H9 (cell line): ENCODE results near the gene ENPEP. TPM values are rescaled to one million over a fixed set of nuclear protein-coding genes. Genes with fewer than 3 reads are reported as not detected.

Experiments used
- DNase-seq: peaks from one replicate; pipeline ENCODE4 v3.0.0-alpha.2; 2017
- H2AFZ ChIP-seq: one replicate; pipeline ENCODE4 v1.6.1; 2013; ENCODE audit warnings: mild to moderate bottlenecking, low read length, control low read depth, moderate library complexity
- H2AK5ac ChIP-seq: 2 replicates; pipeline ENCODE4 v1.6.1; 2013; ENCODE audit warnings: low read length, control low read depth, mixed read lengths; ENCODE audit not compliant: insufficient read length
- H2BK120ac ChIP-seq: one replicate; pipeline ENCODE4 v1.6.1; 2013; ENCODE audit warnings: low read depth, mild to moderate bottlenecking, low read length, control low read depth, inconsistent platforms; ENCODE audit not compliant: poor library complexity, severe bottlenecking
- H2BK12ac ChIP-seq: 2 replicates; pipeline ENCODE4 v1.6.1; 2013; ENCODE audit warnings: low read length, control low read depth, mixed read lengths, low read depth; ENCODE audit not compliant: insufficient read length
- H2BK15ac ChIP-seq: 2 replicates; pipeline ENCODE4 v1.6.1; 2013; ENCODE audit warnings: low read depth, low read length, control low read depth
- H2BK20ac ChIP-seq: one replicate; pipeline ENCODE4 v1.6.1; 2013; ENCODE audit warnings: low read depth, mild to moderate bottlenecking, low read length, control low read depth, inconsistent platforms; ENCODE audit not compliant: poor library complexity, severe bottlenecking
- H2BK5ac ChIP-seq: 2 replicates; pipeline ENCODE4 v1.6.1; 2013; ENCODE audit warnings: low read length, control low read depth, mixed read lengths; ENCODE audit not compliant: insufficient read length
- H3K14ac ChIP-seq: 2 replicates; pipeline ENCODE4 v1.6.1; 2013; ENCODE audit warnings: low read length, control low read depth; ENCODE audit not compliant: insufficient read depth
- H3K18ac ChIP-seq: 2 replicates; pipeline ENCODE4 v1.6.1; 2013; ENCODE audit warnings: low read depth, mild to moderate bottlenecking, mixed read lengths, low read length, control low read depth; ENCODE audit not compliant: insufficient read length
- H3K23ac ChIP-seq: 2 replicates; pipeline ENCODE4 v1.6.1; 2013; ENCODE audit warnings: low read length, control low read depth, mixed read lengths, low read depth; ENCODE audit not compliant: insufficient read length
- H3K23me2 ChIP-seq: 2 replicates; pipeline ENCODE4 v1.6.1; 2013; ENCODE audit warnings: low read depth, mild to moderate bottlenecking, mixed read lengths, low read length, control low read depth; ENCODE audit not compliant: insufficient read length, poor library complexity, severe bottlenecking
- H3K27ac ChIP-seq: 2 replicates; pipeline ENCODE4 v1.5.1; 2013; ENCODE audit warnings: low read length, control low read depth, mixed read lengths, low read depth; ENCODE audit not compliant: insufficient read length
- H3K27me3 ChIP-seq: 2 replicates; pipeline ENCODE4 v1.6.1; 2013; ENCODE audit warnings: low read length, control low read depth, inconsistent platforms; ENCODE audit not compliant: insufficient read depth
- H3K4ac ChIP-seq: 2 replicates; pipeline ENCODE4 v1.6.1; 2013; ENCODE audit warnings: low read depth, mild to moderate bottlenecking, control low read depth, inconsistent platforms, low read length, moderate library complexity
- H3K4me1 ChIP-seq: 2 replicates; pipeline ENCODE4 v1.6.1; 2013; ENCODE audit warnings: low read length, control low read depth, inconsistent platforms; ENCODE audit not compliant: insufficient read depth
- H3K4me2 ChIP-seq: 2 replicates; pipeline ENCODE4 v1.6.1; 2013; ENCODE audit warnings: low read length, control low read depth, mixed read lengths; ENCODE audit not compliant: insufficient read length, insufficient read depth
- H3K56ac ChIP-seq: 2 replicates; pipeline ENCODE4 v1.6.1; 2013; ENCODE audit warnings: low read depth, mild to moderate bottlenecking, mixed read lengths, low read length, control low read depth; ENCODE audit not compliant: insufficient read length
- H3K79me1 ChIP-seq: 2 replicates; pipeline ENCODE4 v1.6.1; 2013; ENCODE audit warnings: low read depth, mild to moderate bottlenecking, moderate library complexity, low read length, control low read depth, inconsistent platforms; ENCODE audit not compliant: insufficient read depth, poor library complexity, severe bottlenecking
- H3K79me2 ChIP-seq: 2 replicates; pipeline ENCODE4 v1.6.1; 2013; ENCODE audit warnings: low read length, control low read depth, inconsistent platforms; ENCODE audit not compliant: insufficient read depth
- H3K9ac ChIP-seq: 2 replicates; pipeline ENCODE4 v1.6.1; 2013; ENCODE audit warnings: low read length, control low read depth, mixed read lengths; ENCODE audit not compliant: insufficient read length; ENCODE audit errors: extremely low read depth
- H3K9me3 ChIP-seq: one replicate; pipeline ENCODE4 v1.6.1; 2013; ENCODE audit warnings: low read depth, low read length, inconsistent platforms; ENCODE audit not compliant: control insufficient read depth
- H3T11ph ChIP-seq: one replicate; pipeline ENCODE4 v1.6.1; 2013; ENCODE audit warnings: mild to moderate bottlenecking, low read length, control low read depth, inconsistent platforms
- H4K20me1 ChIP-seq: one replicate; pipeline ENCODE4 v1.6.1; 2013; ENCODE audit not compliant: control insufficient read depth, insufficient read length, insufficient read depth
- H4K5ac ChIP-seq: 2 replicates; pipeline ENCODE4 v1.6.1; 2013; ENCODE audit warnings: low read depth, mild to moderate bottlenecking, mixed read lengths, low read length, control low read depth; ENCODE audit not compliant: insufficient read length
- H4K8ac ChIP-seq: replicated peaks from 2 replicates; pipeline ENCODE4 v1.6.1; 2013; ENCODE audit warnings: low read length, control low read depth, mixed read lengths, low read depth; ENCODE audit not compliant: insufficient read length
- H4K91ac ChIP-seq: 2 replicates; pipeline ENCODE4 v1.6.1; 2013; ENCODE audit warnings: low read depth, mild to moderate bottlenecking, moderate library complexity, mixed read lengths, low read length, control low read depth; ENCODE audit not compliant: insufficient read length
- H3K27ac Mint-ChIP-seq, 3 experiments: 2 replicates in 2 of 3; 3 replicates in 1 of 3; pipeline ENCODE4 v1.8.0; 2020 to 2021; ENCODE audit warnings: mixed read lengths in 3 of 3, mild to moderate bottlenecking in 1 of 3, moderate library complexity in 1 of 3
- H3K27me3 Mint-ChIP-seq: 2 replicates; pipeline ENCODE4 v1.8.0; 2021; ENCODE audit warnings: low read depth, mild to moderate bottlenecking, moderate library complexity, mixed read lengths
- H3K36me3 Mint-ChIP-seq, 3 experiments: 2 replicates in 2 of 3; 3 replicates in 1 of 3; pipeline ENCODE4 v1.8.0; 2020 to 2021; ENCODE audit warnings: low read depth in 3 of 3, mixed read lengths in 3 of 3; ENCODE audit not compliant: insufficient read depth in 1 of 3
- H3K4me1 Mint-ChIP-seq, 2 experiments: 2 replicates each; pipeline ENCODE4 v1.8.0; 2020; ENCODE audit warnings: mixed read lengths in 2 of 2
- H3K4me3 Mint-ChIP-seq, 2 experiments: 2 replicates in 1 of 2; 3 replicates in 1 of 2; pipeline ENCODE4 v1.8.0; 2020 to 2021; ENCODE audit warnings: mild to moderate bottlenecking in 2 of 2, mixed read lengths in 2 of 2, moderate library complexity in 1 of 2
- H3K9me3 Mint-ChIP-seq, 2 experiments: 2 replicates in 1 of 2; 3 replicates in 1 of 2; pipeline ENCODE4 v1.8.0; 2020; ENCODE audit warnings: mild to moderate bottlenecking in 2 of 2, mixed read lengths in 2 of 2, moderate library complexity in 1 of 2
- CTCF ChIP-seq: fragments of 200-600 bp; sonication (generic); conservative IDR thresholded peaks from 3 replicates; pipeline ENCODE4 v1.8.0; 2021; ENCODE audit warnings: antibody characterized with exemption, mild to moderate bottlenecking
- WGBS: extraction: QIAGEN DNeasy Blood & Tissue Kit; methylation state at CpG from one replicate; pipeline ENCODE4 v1.1.7; 2013; ENCODE audit warnings: missing lambda C conversion rate, low lambda C conversion rate, mixed read lengths; ENCODE audit not compliant: insufficient read length; ENCODE audit errors: extremely low coverage; 5-methylcytosine and 5-hydroxymethylcytosine counted together
- total RNA-seq: library from RNA; stranded (reverse); gene quantifications from 2 replicates; pipeline ENCODE4 v1.2.1, GENCODE V29; 2021

ENPEP gene
- total RNA-seq, 1 experiment from 2014 or later, result 0.44 TPM

- Histone ChIP-seq H4K5ac (no peak overlapping the region), H2AFZ (no peak overlapping the region), H3K9me3 (no peaks in the 10 kb centered on the region), H3K79me2 (no peaks in the 10 kb centered on the region), H2BK120ac (no peak overlapping the region), H4K20me1 (no peaks in the 10 kb centered on the region), H2BK15ac (no peak overlapping the region), H3K4me2 (no peak overlapping the region), H3K27me3 (no peaks in the 10 kb centered on the region), H2AK5ac (no peak overlapping the region), H3K56ac (no peak overlapping the region), H2BK12ac (no peak overlapping the region), H3K9ac (no peak overlapping the region), H3K79me1 (no peaks in the 10 kb centered on the region), H4K8ac (no peak overlapping the region), H3K18ac (no peak overlapping the region), H3K23me2 (no peaks in the 10 kb centered on the region), H3K14ac (no peak overlapping the region), H2BK5ac (no peak overlapping the region), H3K27ac (no peak overlapping the region), H4K91ac (no peak overlapping the region), H3T11ph (no peak overlapping the region), H3K4ac (no peak overlapping the region), H3K4me1 (no peaks in the 10 kb centered on the region), H2BK20ac (no peak overlapping the region), H3K23ac (no peak overlapping the region)
- Mint-ChIP-seq H3K27ac (no peak overlapping the region), H3K27me3 (no peaks in the 10 kb centered on the region), H3K4me1 (no peaks in the 10 kb centered on the region), H3K4me3 (no peak overlapping the region), H3K9me3 (no peaks in the 10 kb centered on the region), H3K36me3 (no peaks in the 10 kb centered on the region)
- no peak for DNase-seq
- no peak for TF ChIP-seq CTCF
- no CpG with 5 or more reads among the region's 4 CpGs for WGBS
These were observed 51.2 kb downstream of the ENPEP start for GRCh38 chr4:110527156-110527555.
